OCI-LY3 (cell line): ENCODE measurements around the gene FAM20B.

Experiments used
- H2AFZ ChIP-seq: fragments of 200-600, 300-600 bp; shearing (Covaris generic); 2 replicates; pipeline ENCODE4 v1.6.0; 2014; ENCODE audit warnings: antibody characterized with exemption, low read depth, low read length
- H3K27ac ChIP-seq: fragments of 200-600, 300-600 bp; sonication (generic); 2 replicates; pipeline ENCODE4 v1.5.1; 2014; ENCODE audit warnings: mild to moderate bottlenecking, low read length, moderate library complexity, mixed read lengths
- H3K27me3 ChIP-seq: fragments of 200-600, 300-600 bp; sonication (generic); 2 replicates; pipeline ENCODE4 v1.6.1; 2014; ENCODE audit warnings: low read depth, low read length, mixed read lengths
- H3K36me3 ChIP-seq: fragments of 200-600, 300-600 bp; sonication (generic); replicated peaks from 2 replicates; pipeline ENCODE3; 2014; ENCODE audit warnings: low read depth, low read length, mixed read lengths
- H3K4me1 ChIP-seq: fragments of 300-600, 200-600 bp; sonication (generic); 2 replicates; pipeline ENCODE4 v1.6.1; 2014; ENCODE audit warnings: low read length, mixed read lengths
- H3K4me2 ChIP-seq: fragments of 200-600, 300-600 bp; sonication (generic); 2 replicates; pipeline ENCODE4 v1.6.1; 2014; ENCODE audit warnings: low read length, mixed read lengths
- H3K4me3 ChIP-seq: fragments of 300-600, 200-600 bp; sonication (generic); 2 replicates; pipeline ENCODE4 v1.5.1; 2014; ENCODE audit warnings: antibody characterized with exemption, mild to moderate bottlenecking, low read length, moderate library complexity
- H3K79me2 ChIP-seq: fragments of 300-600, 200-600 bp; shearing (Covaris generic); 2 replicates; pipeline ENCODE4 v1.6.1; 2014; ENCODE audit warnings: mild to moderate bottlenecking, low read length, mixed read lengths
- H3K9ac ChIP-seq: fragments of 300-600, 200-600 bp; shearing (Covaris generic); 2 replicates; pipeline ENCODE4 v1.6.0; 2014; ENCODE audit warnings: mild to moderate bottlenecking, low read length, moderate library complexity
- H3K9me3 ChIP-seq: fragments of 200-600, 300-600 bp; shearing (Covaris generic); 2 replicates; pipeline ENCODE4 v1.6.1; 2014; ENCODE audit warnings: low read length, mixed read lengths; ENCODE audit not compliant: insufficient read depth
- H4K20me1 ChIP-seq: fragments of 200-600, 300-600 bp; sonication (generic); 2 replicates; pipeline ENCODE4 v1.6.1; 2016; ENCODE audit warnings: low read length, mixed read lengths; ENCODE audit not compliant: insufficient read depth
- EZH2phosphoT487 ChIP-seq: fragments of 200-600 bp; shearing (Covaris generic); IDR thresholded peaks from 2 replicates; pipeline ENCODE4 v1.6.1; 2018; ENCODE audit warnings: antibody characterized with exemption, mixed run types, low read depth
- TF ChIP-seq, protein P1 (sequence below): fragments of 200-600, 300-600 bp; sonication (generic); IDR thresholded peaks from 2 replicates; pipeline ENCODE4 v1.5.1; 2014; ENCODE audit warnings: antibody characterized with exemption, low read length, low read depth

The FAM20B gene

DNA sequence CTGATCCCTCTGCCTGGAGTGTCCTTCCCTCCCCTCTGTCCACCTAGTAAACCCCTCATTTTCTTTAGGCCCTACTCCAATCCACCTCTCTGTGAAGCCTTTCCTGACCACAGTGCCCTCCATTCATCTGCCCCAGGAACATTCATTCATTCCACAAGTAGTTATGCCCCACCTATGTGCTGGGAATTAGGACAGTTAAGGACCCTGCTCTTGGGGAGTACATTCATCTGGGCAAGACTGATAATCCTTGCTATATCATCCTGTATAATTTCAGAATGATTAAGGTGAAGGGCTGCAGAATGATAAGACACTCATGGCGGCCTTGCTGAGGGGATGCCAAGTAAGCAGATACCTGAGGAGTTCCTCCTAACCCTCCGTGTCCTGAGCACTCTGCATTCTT is 10.3 kb upstream of the FAM20B start:
- Histone ChIP-seq H2AFZ (no peak overlapping the region), H3K27me3 (no peaks in the 10 kb centered on the region), H3K4me3 (no peak overlapping the region), H3K36me3 (no peaks in the 10 kb centered on the region), H3K79me2 (no peaks in the 10 kb centered on the region), H3K4me1 (no peaks in the 10 kb centered on the region), H4K20me1 (no peaks in the 10 kb centered on the region), H3K27ac (no peak overlapping the region), H3K9ac (no peak overlapping the region), H3K9me3 (no peaks in the 10 kb centered on the region), H3K4me2 (no peak overlapping the region)
- TF ChIP-seq EZH2phosphoT487: no peak
- TF ChIP-seq, protein P1, sequence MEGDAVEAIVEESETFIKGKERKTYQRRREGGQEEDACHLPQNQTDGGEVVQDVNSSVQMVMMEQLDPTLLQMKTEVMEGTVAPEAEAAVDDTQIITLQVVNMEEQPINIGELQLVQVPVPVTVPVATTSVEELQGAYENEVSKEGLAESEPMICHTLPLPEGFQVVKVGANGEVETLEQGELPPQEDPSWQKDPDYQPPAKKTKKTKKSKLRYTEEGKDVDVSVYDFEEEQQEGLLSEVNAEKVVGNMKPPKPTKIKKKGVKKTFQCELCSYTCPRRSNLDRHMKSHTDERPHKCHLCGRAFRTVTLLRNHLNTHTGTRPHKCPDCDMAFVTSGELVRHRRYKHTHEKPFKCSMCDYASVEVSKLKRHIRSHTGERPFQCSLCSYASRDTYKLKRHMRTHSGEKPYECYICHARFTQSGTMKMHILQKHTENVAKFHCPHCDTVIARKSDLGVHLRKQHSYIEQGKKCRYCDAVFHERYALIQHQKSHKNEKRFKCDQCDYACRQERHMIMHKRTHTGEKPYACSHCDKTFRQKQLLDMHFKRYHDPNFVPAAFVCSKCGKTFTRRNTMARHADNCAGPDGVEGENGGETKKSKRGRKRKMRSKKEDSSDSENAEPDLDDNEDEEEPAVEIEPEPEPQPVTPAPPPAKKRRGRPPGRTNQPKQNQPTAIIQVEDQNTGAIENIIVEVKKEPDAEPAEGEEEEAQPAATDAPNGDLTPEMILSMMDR: no peak

DNA sequence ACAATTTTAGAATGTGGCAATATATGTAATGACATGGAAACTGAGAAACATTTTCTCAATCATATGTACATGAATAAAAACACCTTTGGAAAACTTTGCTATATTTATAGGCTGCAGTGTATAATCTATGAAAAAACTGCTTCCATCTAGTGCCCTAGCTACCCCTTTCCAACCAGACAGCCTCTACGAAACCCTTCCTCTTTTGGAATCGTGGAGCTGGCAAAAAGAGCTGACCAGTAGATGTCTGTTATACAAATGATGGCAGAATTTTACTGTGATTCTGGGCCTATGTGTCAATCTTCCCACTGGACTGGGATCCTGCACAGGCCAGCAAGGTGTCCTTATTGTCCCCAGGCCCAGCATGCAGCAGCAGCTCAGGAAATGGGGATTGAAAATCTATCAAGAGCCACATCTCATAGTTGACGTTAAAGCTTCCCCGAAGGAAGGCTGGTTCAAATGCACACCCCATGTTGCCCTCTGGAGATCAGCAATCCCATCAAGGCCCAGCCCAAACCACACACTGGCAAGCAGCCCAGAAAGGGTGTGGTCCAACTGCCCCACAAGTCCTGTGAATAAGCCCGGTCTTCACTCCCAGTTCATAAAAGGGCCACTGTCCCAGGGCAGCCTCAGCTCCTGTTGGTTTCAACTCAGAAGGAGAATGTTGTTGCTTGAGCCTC is 8.8 kb upstream of the FAM20B start:
- no peaks in the 10 kb centered on the region for H3K9me3 ChIP-seq
- no peaks in the 10 kb centered on the region for H4K20me1 ChIP-seq
- no peaks in the 10 kb centered on the region for H3K36me3 ChIP-seq
- H2AFZ ChIP-seq: no peak overlapping the region
- no peak for TF ChIP-seq EZH2phosphoT487
- TF ChIP-seq, protein P1: no peak
- no peak overlapping the region for H3K27ac ChIP-seq
- H3K9ac ChIP-seq: no peak overlapping the region
- H3K4me3 ChIP-seq: no peak overlapping the region
- H3K4me1 ChIP-seq: no peaks in the 10 kb centered on the region
- H3K27me3 ChIP-seq: peaks cover 7% of the 10 kb centered on the region
- H3K4me2 ChIP-seq: no peak overlapping the region
- no peaks in the 10 kb centered on the region for H3K79me2 ChIP-seq

DNA sequence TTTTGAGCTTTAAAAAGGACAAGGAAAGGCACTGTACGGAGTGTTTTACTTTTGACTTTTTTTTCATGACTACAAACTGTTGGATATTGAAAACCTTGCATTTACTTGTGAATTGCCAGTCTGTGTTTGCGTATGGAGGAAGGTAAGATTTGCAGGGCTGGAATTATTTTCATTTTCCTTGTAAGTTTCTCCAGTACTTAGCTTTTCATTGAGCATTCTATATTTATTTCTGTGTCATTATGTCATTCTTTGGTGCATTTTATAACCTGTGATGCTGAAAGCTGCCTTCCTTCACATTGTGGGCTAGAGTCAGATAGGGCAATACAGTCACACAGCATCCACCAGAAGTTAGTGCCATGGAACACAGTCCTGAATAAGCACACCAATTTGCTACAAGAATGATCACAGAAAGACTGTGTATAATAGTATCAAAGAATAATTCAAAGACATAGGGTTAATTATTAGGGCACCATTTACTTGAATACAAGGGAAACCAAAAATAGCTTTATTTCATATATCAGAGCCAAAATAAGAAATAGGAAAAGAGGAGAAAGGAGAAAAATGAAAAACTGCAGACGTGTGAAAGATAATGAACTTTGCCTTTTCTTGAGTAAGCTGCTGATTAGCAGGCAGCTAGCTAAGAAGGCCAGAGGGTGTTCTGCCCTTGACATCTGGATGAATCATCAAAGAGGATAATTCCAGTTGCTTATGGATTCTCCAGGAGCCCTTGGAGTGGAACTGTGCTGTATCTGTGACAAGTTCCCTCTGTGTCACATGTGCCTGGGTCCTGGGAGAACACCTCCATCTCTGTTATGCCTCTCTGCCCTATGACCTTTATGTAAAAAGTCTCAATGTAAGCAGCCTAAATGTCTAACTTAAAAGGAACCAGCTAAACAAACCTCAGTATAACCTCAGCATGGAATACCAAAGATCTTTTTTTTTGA is 8.0 kb upstream of the FAM20B start:
- Histone ChIP-seq H3K4me1 (no peaks in the 10 kb centered on the region), H3K9me3 (no peaks in the 10 kb centered on the region), H3K4me2 (no peak overlapping the region), H4K20me1 (no peaks in the 10 kb centered on the region), H3K9ac (no peak overlapping the region), H2AFZ (no peak overlapping the region), H3K36me3 (no peaks in the 10 kb centered on the region), H3K79me2 (no peaks in the 10 kb centered on the region), H3K4me3 (no peak overlapping the region), H3K27ac (no peak overlapping the region), H3K27me3 (peaks cover 10% of the 10 kb centered on the region)
- no peak for TF ChIP-seq EZH2phosphoT487
- TF ChIP-seq, protein P1: no peak

DNA sequence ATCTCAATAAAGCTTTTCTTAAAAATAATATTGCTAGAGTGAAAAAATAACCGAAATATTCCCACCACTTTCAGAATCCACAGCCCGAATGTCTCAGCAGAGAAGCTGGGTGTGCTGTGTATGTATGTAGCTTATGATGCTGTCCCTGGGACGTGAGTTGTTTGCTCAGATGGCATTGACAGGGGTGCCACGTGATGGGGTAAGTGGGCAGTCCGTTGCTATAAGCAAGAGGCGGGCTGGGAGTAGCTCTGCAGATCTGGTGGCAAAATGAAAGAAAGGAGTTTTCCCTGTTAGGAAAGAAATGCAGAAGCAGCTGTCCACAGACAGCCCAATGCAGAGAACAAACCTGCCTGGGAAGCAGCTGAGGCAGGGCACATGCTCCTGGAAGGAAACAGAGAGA is 3.8 kb upstream of the FAM20B start:
- Histone ChIP-seq H4K20me1 (no peaks in the 10 kb centered on the region), H3K4me3 (no peak overlapping the region), H3K36me3 (no peaks in the 10 kb centered on the region), H3K9ac (no peak overlapping the region), H3K9me3 (no peaks in the 10 kb centered on the region), H2AFZ (no peak overlapping the region), H3K79me2 (peaks cover 7% of the 10 kb centered on the region), H3K27ac (no peak overlapping the region), H3K4me2 (peak overlapping the region; percentile 19; the same call in 1 of the 2 replicates), H3K27me3 (peaks cover 32% of the 10 kb centered on the region), H3K4me1 (peaks cover 4% of the 10 kb centered on the region; the same call in 1 of the 2 replicates)
- TF ChIP-seq, protein P1: no peak
- TF ChIP-seq EZH2phosphoT487: no peak
